ENCODE data around the gene CBX5.

DNA sequence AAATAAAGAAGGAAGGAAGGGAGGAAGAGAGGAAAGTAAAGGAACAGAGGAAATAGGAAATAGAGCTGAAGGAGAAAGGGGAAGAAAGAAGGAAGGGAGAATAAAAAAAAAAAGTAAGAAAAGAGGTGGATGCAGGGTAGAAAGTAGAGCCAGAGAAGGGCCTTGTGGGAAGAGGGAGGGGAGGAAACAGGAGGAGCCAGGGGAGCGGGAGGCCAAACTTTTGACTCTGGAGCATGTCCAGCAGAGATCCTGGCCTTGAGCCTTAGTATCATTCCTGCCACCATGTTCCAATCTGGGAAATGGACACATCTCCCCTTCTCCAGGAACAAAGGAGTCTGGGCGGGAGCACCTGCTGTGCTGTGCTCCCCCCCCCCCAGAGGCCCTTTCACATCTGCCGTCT is 80.0 kb downstream of the CBX5 start:
- TF ChIP-seq, protein P1, sequence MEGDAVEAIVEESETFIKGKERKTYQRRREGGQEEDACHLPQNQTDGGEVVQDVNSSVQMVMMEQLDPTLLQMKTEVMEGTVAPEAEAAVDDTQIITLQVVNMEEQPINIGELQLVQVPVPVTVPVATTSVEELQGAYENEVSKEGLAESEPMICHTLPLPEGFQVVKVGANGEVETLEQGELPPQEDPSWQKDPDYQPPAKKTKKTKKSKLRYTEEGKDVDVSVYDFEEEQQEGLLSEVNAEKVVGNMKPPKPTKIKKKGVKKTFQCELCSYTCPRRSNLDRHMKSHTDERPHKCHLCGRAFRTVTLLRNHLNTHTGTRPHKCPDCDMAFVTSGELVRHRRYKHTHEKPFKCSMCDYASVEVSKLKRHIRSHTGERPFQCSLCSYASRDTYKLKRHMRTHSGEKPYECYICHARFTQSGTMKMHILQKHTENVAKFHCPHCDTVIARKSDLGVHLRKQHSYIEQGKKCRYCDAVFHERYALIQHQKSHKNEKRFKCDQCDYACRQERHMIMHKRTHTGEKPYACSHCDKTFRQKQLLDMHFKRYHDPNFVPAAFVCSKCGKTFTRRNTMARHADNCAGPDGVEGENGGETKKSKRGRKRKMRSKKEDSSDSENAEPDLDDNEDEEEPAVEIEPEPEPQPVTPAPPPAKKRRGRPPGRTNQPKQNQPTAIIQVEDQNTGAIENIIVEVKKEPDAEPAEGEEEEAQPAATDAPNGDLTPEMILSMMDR (IDR thresholded peaks at IDR 0.05; ENCODE audit: control extremely low read depth in 1 of 3, insufficient read depth in 1 of 3, low read depth in 1 of 3, low read length in 3 of 3) = no peak
- no peak for TF ChIP-seq ZNF274 (IDR thresholded peaks at IDR 0.05; ENCODE audit: borderline replicate concordance, extremely low read depth, low read length)
- TF ChIP-seq POLR2AphosphoS5 (IDR thresholded peaks at IDR 0.05; ENCODE audit: low read depth, low read length) = no peak
- TF ChIP-seq RAD21 (IDR thresholded peaks at IDR 0.05 in 1 of 2, conservative IDR thresholded peaks at IDR 0.05 in 1 of 2; ENCODE audit: low read depth in 2 of 2, low read length in 2 of 2) = no peak
- TF ChIP-seq, protein P2, sequence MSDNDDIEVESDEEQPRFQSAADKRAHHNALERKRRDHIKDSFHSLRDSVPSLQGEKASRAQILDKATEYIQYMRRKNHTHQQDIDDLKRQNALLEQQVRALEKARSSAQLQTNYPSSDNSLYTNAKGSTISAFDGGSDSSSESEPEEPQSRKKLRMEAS (IDR thresholded peaks at IDR 0.05) = no peak
- TF ChIP-seq, protein P3, sequence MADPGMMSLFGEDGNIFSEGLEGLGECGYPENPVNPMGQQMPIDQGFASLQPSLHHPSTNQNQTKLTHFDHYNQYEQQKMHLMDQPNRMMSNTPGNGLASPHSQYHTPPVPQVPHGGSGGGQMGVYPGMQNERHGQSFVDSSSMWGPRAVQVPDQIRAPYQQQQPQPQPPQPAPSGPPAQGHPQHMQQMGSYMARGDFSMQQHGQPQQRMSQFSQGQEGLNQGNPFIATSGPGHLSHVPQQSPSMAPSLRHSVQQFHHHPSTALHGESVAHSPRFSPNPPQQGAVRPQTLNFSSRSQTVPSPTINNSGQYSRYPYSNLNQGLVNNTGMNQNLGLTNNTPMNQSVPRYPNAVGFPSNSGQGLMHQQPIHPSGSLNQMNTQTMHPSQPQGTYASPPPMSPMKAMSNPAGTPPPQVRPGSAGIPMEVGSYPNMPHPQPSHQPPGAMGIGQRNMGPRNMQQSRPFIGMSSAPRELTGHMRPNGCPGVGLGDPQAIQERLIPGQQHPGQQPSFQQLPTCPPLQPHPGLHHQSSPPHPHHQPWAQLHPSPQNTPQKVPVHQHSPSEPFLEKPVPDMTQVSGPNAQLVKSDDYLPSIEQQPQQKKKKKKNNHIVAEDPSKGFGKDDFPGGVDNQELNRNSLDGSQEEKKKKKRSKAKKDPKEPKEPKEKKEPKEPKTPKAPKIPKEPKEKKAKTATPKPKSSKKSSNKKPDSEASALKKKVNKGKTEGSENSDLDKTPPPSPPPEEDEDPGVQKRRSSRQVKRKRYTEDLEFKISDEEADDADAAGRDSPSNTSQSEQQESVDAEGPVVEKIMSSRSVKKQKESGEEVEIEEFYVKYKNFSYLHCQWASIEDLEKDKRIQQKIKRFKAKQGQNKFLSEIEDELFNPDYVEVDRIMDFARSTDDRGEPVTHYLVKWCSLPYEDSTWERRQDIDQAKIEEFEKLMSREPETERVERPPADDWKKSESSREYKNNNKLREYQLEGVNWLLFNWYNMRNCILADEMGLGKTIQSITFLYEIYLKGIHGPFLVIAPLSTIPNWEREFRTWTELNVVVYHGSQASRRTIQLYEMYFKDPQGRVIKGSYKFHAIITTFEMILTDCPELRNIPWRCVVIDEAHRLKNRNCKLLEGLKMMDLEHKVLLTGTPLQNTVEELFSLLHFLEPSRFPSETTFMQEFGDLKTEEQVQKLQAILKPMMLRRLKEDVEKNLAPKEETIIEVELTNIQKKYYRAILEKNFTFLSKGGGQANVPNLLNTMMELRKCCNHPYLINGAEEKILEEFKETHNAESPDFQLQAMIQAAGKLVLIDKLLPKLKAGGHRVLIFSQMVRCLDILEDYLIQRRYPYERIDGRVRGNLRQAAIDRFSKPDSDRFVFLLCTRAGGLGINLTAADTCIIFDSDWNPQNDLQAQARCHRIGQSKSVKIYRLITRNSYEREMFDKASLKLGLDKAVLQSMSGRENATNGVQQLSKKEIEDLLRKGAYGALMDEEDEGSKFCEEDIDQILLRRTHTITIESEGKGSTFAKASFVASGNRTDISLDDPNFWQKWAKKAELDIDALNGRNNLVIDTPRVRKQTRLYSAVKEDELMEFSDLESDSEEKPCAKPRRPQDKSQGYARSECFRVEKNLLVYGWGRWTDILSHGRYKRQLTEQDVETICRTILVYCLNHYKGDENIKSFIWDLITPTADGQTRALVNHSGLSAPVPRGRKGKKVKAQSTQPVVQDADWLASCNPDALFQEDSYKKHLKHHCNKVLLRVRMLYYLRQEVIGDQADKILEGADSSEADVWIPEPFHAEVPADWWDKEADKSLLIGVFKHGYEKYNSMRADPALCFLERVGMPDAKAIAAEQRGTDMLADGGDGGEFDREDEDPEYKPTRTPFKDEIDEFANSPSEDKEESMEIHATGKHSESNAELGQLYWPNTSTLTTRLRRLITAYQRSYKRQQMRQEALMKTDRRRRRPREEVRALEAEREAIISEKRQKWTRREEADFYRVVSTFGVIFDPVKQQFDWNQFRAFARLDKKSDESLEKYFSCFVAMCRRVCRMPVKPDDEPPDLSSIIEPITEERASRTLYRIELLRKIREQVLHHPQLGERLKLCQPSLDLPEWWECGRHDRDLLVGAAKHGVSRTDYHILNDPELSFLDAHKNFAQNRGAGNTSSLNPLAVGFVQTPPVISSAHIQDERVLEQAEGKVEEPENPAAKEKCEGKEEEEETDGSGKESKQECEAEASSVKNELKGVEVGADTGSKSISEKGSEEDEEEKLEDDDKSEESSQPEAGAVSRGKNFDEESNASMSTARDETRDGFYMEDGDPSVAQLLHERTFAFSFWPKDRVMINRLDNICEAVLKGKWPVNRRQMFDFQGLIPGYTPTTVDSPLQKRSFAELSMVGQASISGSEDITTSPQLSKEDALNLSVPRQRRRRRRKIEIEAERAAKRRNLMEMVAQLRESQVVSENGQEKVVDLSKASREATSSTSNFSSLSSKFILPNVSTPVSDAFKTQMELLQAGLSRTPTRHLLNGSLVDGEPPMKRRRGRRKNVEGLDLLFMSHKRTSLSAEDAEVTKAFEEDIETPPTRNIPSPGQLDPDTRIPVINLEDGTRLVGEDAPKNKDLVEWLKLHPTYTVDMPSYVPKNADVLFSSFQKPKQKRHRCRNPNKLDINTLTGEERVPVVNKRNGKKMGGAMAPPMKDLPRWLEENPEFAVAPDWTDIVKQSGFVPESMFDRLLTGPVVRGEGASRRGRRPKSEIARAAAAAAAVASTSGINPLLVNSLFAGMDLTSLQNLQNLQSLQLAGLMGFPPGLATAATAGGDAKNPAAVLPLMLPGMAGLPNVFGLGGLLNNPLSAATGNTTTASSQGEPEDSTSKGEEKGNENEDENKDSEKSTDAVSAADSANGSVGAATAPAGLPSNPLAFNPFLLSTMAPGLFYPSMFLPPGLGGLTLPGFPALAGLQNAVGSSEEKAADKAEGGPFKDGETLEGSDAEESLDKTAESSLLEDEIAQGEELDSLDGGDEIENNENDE (IDR thresholded peaks at IDR 0.05; ENCODE audit: insufficient replicate concordance, low read length) = no peak
